OCI-LY3 (cell line): ENCODE results near the gene SGIP1.

Source experiments
- EZH2phosphoT487 ChIP-seq: fragments of 200-600 bp; shearing (Covaris generic); IDR thresholded peaks from 2 replicates; pipeline ENCODE4 v1.6.1; 2018; ENCODE audit warnings: antibody characterized with exemption, mixed run types, low read depth
- TF ChIP-seq, protein P1 (sequence below): fragments of 200-600, 300-600 bp; sonication (generic); IDR thresholded peaks from 2 replicates; pipeline ENCODE4 v1.5.1; 2014; ENCODE audit warnings: antibody characterized with exemption, low read length, low read depth

DNA sequence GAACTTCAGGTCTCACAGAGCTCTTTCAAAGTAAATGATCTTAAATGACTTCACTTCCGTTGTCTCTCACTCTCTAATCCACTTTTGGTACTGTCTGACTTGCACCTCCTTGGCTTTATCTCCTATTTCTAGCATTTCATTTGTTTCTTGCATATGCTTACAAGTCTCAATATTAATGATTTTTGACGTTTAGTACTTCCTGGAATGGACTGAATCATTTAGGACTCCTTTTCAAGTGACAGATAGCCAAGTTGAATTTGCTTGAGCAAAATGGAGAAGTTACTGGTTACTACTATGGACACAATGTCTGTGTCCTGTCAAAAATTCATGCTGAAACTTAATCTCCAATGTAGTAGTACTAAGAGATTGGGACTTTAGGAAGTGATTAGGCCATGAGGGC, 7.0 kb upstream of the SGIP1 start:
- TF ChIP-seq, protein P1, sequence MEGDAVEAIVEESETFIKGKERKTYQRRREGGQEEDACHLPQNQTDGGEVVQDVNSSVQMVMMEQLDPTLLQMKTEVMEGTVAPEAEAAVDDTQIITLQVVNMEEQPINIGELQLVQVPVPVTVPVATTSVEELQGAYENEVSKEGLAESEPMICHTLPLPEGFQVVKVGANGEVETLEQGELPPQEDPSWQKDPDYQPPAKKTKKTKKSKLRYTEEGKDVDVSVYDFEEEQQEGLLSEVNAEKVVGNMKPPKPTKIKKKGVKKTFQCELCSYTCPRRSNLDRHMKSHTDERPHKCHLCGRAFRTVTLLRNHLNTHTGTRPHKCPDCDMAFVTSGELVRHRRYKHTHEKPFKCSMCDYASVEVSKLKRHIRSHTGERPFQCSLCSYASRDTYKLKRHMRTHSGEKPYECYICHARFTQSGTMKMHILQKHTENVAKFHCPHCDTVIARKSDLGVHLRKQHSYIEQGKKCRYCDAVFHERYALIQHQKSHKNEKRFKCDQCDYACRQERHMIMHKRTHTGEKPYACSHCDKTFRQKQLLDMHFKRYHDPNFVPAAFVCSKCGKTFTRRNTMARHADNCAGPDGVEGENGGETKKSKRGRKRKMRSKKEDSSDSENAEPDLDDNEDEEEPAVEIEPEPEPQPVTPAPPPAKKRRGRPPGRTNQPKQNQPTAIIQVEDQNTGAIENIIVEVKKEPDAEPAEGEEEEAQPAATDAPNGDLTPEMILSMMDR: no peak
- TF ChIP-seq EZH2phosphoT487: no peak
